Activated T-helper 17 cell treated with anti-CD3 and anti-CD28 coated beads, Interleukin-2, amount 50 U/mL, for 72 hours (primary cell): ENCODE measurements around the gene PLD1. TPM values are rescaled to one million over a fixed set of nuclear protein-coding genes. Genes with fewer than 3 reads are reported as not detected.

Source experiments
- ATAC-seq: fragments of 150-1000 bp; cut with Tn5 transposase; replicated peaks from 2 replicates; pipeline ENCODE4 v1.10.0; 2021; ENCODE audit warnings: mild to moderate bottlenecking, moderate library complexity
- H3K27ac Mint-ChIP-seq: one replicate; pipeline ENCODE4 v1.8.0; 2022; ENCODE audit warnings: mixed read lengths
- H3K27me3 Mint-ChIP-seq: one replicate; pipeline ENCODE4 v1.8.0; 2022; ENCODE audit warnings: mixed read lengths
- H3K36me3 Mint-ChIP-seq: one replicate; pipeline ENCODE4 v1.8.0; 2022; ENCODE audit warnings: low read depth, mild to moderate bottlenecking, mixed read lengths
- H3K4me1 Mint-ChIP-seq: one replicate; pipeline ENCODE4 v1.8.0; 2022; ENCODE audit warnings: mixed read lengths
- H3K4me3 Mint-ChIP-seq: one replicate; pipeline ENCODE4 v1.8.0; 2022; ENCODE audit warnings: mild to moderate bottlenecking, mixed read lengths
- H3K9me3 Mint-ChIP-seq: one replicate; pipeline ENCODE4 v1.8.0; 2022; ENCODE audit warnings: mixed read lengths
- total RNA-seq, 2 donors: library from RNA; stranded (reverse); gene quantifications; one replicate each; pipeline ENCODE4 v1.2.3, GENCODE V29; 2022

PLD1 gene
- total RNA-seq, 2 donors from 2014 or later: 2.5 to 10.6 TPM

DNA sequence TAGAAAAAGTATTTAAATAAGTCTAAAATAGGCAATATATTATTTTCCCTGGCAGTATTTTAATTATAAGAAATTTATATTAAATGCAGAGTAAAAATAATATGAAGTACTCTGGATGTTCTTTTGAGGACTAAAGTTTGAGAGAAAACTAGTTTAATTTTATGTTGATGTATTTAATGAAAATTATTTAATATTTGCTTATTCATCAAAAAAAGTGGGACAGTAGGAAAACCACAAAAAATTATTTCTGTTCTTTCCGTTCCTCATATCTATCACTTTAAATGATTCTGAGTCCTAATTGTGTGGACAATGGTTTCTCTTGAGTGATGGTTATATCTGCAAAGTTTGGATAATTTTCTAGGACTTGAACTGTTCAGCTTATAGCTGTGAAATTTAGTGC, 202.8 kb downstream of the PLD1 start:
- Mint-ChIP-seq H3K4me3 (no peak overlapping the region), H3K27me3 (no peaks in the 10 kb centered on the region), H3K9me3 (no peaks in the 10 kb centered on the region), H3K4me1 (no peaks in the 10 kb centered on the region), H3K36me3 (no peaks in the 10 kb centered on the region), H3K27ac (no peak overlapping the region)
- ATAC-seq: no peak

DNA sequence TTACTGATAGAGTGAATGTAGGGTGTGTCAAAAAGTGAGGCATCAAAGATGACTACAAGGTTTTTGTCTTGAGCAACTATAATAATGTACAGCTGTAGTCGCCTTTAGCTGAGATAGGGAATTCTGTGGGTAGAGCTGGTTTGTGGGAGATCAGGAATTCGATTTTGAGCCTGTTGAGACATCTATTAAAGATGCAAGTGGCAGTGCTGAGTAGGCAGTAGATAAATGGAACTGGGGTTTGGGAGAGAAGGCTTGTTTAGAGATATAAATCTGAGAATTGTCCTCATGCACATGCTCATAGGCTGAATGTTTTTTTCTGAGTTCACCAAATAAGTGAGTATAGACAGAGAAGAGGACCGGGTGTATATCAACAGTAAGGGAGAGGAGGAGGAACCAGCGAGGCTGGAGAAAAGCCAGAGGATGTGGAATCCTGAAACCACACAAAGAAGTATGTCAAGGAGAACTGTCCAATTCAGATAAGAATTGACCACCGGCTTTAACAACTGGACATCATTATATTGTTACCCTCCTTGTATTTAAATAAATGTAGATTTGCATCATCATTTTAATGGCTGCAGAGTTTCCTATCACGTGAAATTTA, 204.0 kb downstream of the PLD1 start:
- ATAC-seq: no peak
- Mint-ChIP-seq H3K9me3 (no peaks in the 10 kb centered on the region), H3K27ac (no peak overlapping the region), H3K27me3 (no peaks in the 10 kb centered on the region), H3K36me3 (no peaks in the 10 kb centered on the region), H3K4me3 (no peak overlapping the region), H3K4me1 (no peaks in the 10 kb centered on the region)

DNA sequence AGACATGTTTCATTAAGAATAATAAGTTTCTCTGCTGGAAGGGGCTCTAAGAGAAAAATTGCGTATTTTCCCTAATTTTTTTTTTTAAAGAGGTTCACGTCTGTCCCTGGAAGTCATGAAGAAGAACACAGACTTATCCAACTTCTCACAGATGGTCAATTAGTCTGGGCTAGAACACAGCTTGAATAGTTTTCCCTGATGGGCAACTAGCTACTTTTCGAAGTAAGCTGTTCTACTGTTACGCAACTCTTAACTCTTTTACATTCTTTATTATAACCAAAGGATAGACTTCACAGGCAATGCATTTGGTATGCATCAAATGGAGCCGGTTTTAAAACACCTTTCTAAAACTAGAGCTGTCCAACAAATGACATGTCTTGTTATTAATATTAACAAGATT, 205.9 kb downstream of the PLD1 start:
- no peak for ATAC-seq
- no peaks in the 10 kb centered on the region for H3K36me3 Mint-ChIP-seq
- H3K4me1 Mint-ChIP-seq: no peaks in the 10 kb centered on the region

DNA sequence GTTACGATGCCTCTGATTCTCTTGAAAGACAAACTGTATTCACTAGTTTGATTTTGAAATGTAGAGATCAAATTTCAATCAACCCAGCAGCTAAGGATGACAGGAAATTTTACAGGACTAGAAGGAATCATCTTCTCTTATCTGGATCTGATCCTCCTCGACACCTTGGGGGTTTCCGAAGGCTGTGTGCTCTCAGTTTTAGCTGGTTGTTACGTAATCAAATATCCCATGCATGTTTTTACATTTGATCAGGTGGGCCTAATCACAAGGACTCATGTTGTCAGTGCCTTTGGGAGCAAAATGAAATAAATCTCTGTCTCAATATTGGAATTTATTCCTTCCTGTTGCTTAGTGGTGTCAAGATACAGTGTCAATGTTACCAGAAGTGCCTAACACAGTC, 208.2 kb downstream of the PLD1 start:
- Mint-ChIP-seq H3K4me3 (no peak overlapping the region), H3K27me3 (no peaks in the 10 kb centered on the region), H3K9me3 (no peaks in the 10 kb centered on the region), H3K36me3 (no peaks in the 10 kb centered on the region), H3K27ac (no peak overlapping the region), H3K4me1 (no peaks in the 10 kb centered on the region)
- ATAC-seq: no peak

More for the DNA sequence above, 205.9 kb downstream of the PLD1 start:
- H3K27me3 Mint-ChIP-seq: no peaks in the 10 kb centered on the region
- H3K27ac Mint-ChIP-seq: no peak overlapping the region
- no peaks in the 10 kb centered on the region for H3K9me3 Mint-ChIP-seq
- H3K4me3 Mint-ChIP-seq: no peak overlapping the region

DNA sequence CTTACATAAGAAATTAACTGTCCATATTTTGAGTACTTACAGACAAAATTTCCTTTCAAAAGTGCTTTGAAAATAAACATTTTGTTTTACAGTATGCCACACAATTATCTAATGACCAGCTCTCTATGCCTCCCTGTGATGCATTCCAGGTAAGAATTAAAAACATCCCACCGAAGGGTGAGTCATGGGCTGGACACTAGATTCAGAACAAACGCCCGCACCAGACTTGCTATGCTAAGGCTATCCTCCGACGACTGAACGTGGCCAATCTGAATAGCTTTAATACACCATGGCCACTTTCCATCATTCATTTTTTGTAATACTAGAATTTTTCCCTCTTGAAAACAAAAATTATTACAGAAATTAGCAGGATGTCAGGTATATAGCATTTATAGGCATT, 210.3 kb downstream of the PLD1 start:
- H3K27ac Mint-ChIP-seq: no peak overlapping the region
- H3K9me3 Mint-ChIP-seq: no peaks in the 10 kb centered on the region
- H3K4me1 Mint-ChIP-seq: no peaks in the 10 kb centered on the region
- H3K27me3 Mint-ChIP-seq: no peaks in the 10 kb centered on the region
- ATAC-seq: no peak
- H3K4me3 Mint-ChIP-seq: no peak overlapping the region
- H3K36me3 Mint-ChIP-seq: no peaks in the 10 kb centered on the region

DNA sequence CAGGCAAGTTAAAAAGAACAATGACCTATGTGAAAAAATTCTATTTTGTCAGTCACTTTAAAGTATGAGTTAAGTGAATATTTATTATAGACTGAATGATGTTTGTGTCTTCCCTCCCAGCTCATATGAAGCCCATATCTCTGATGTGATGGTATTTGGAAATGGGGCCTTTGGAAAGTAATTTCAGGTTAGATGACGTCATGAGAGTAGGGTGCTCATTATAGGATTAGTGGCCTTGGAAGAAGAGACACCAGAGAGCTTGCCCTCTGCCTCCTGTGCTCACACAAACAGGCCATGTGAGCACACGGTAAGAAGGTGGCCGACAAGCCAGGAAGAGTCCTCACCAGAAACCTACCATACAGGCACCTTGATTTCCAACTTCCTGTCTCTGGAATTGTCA, 211.3 kb downstream of the PLD1 start:
- no peak overlapping the region for H3K4me3 Mint-ChIP-seq
- no peak overlapping the region for H3K27ac Mint-ChIP-seq
- H3K4me1 Mint-ChIP-seq: no peaks in the 10 kb centered on the region
- peaks cover 5% of the 10 kb centered on the region for H3K27me3 Mint-ChIP-seq
- no peaks in the 10 kb centered on the region for H3K36me3 Mint-ChIP-seq
- no peak for ATAC-seq
- no peaks in the 10 kb centered on the region for H3K9me3 Mint-ChIP-seq

DNA sequence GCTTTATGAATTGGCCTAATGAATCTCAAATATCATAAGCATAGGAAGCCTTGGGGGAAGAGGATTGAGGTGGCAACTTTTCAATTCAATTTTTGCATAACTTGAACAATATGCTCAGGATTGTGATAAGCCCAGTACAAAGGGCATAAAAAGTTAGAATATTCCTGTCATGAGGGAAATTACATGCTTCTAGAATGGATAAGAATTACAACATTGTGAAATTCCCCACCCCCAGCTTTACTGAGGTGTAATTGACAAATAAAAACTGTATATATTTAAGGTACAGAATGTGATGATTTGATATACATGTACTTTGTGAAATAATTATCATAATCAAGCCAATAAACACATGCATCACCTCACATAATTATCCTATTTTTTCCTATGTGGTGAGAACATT, 217.5 kb downstream of the PLD1 start:
- H3K27ac Mint-ChIP-seq: no peak overlapping the region
- H3K27me3 Mint-ChIP-seq: peaks cover 5% of the 10 kb centered on the region
- no peaks in the 10 kb centered on the region for H3K4me1 Mint-ChIP-seq
- ATAC-seq: no peak
- H3K4me3 Mint-ChIP-seq: no peak overlapping the region
- H3K36me3 Mint-ChIP-seq: no peaks in the 10 kb centered on the region
- H3K9me3 Mint-ChIP-seq: no peaks in the 10 kb centered on the region

DNA sequence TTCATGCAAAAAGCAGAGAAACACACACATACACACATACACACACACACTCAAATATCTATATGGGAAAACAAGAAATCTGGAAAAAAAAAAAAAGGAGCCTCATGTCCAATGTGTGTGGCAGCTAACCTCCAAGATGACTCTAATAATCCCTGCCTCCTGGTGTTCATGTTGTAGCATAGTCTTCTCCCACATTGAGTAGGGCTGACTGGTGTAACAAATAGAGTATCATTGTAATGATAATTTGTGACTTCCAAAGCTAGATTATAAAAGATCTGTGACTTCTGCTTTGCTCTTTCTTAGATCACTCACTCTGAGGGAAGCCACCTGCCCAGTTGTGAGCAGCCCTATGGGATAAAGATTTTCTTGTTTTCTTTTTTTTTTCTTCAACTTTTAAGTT, 219.2 kb downstream of the PLD1 start:
- Mint-ChIP-seq H3K9me3 (no peaks in the 10 kb centered on the region), H3K27me3 (peaks cover 5% of the 10 kb centered on the region), H3K4me3 (no peak overlapping the region), H3K27ac (no peak overlapping the region), H3K4me1 (no peaks in the 10 kb centered on the region), H3K36me3 (no peaks in the 10 kb centered on the region)
- ATAC-seq: no peak

DNA sequence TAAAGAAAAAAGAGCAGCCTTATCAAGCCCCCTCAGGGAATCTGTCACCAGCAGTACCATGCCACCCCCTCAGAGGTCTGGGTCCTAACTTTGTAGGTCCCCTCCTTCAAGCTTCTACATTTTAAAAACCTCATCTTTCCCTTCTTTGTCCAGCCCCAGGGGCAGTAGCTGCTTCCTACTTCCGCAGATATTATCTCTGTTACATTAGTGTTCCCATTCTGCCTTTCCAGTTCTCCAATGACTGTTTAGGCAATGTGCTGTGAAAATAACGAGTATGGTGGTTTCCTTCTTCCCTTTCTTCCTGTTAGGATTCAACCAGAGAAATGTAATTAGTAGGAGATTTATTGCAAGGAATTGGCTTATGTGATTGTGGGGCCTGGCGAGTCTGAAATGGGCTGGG, 224.0 kb downstream of the PLD1 start:
- no peak for ATAC-seq
- Mint-ChIP-seq H3K4me3 (no peak overlapping the region), H3K9me3 (no peaks in the 10 kb centered on the region)

DNA sequence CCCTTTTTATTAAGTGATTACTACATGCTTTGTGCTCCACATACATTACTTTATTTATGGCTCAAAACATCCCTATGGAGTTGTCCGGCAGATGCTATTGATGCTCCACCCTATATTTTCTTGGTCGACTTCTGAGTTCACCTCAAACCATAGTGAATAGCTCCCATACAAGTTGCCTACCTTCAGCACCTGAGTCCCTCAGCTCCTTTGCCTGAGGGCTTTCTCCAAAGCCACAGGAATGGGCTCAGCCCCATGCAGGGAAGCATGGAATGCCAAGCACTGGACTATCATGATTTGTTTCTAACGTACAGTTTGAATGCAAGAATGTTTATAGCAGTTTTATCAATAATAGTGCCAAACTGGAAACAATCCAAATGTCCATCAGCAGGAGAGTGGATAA, 225.2 kb downstream of the PLD1 start:
- Mint-ChIP-seq H3K36me3 (no peaks in the 10 kb centered on the region), H3K27ac (no peak overlapping the region), H3K9me3 (no peaks in the 10 kb centered on the region), H3K4me1 (no peaks in the 10 kb centered on the region), H3K27me3 (peaks cover 2% of the 10 kb centered on the region), H3K4me3 (no peak overlapping the region)
- ATAC-seq: no peak

More for the DNA sequence above, 224.0 kb downstream of the PLD1 start:
- H3K27me3 Mint-ChIP-seq: no peaks in the 10 kb centered on the region
- H3K36me3 Mint-ChIP-seq: no peaks in the 10 kb centered on the region
- H3K27ac Mint-ChIP-seq: no peak overlapping the region
- no peaks in the 10 kb centered on the region for H3K4me1 Mint-ChIP-seq

DNA sequence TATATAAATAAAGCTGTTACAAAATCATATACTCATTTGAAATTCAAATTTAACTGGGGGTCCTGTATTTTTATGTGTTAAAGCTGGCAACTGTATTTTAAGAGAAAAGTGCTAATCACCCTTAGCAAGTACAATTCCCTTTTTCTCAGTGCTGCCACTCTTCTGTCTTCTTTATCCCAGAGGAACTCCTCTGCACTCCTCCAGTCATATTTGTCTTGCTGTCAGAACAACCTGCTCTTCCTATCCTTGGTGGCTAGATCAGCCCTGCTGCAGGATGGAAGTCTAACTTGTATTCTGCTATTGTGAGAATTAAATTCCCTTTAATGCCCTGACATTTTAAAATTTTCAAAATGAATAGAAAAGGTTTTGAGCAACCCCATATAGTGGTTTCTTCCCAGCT, 226.2 kb downstream of the PLD1 start:
- Mint-ChIP-seq H3K4me1 (no peaks in the 10 kb centered on the region), H3K9me3 (no peaks in the 10 kb centered on the region), H3K27ac (no peak overlapping the region), H3K4me3 (no peak overlapping the region), H3K36me3 (no peaks in the 10 kb centered on the region), H3K27me3 (peaks cover 8% of the 10 kb centered on the region)
- ATAC-seq: no peak

DNA sequence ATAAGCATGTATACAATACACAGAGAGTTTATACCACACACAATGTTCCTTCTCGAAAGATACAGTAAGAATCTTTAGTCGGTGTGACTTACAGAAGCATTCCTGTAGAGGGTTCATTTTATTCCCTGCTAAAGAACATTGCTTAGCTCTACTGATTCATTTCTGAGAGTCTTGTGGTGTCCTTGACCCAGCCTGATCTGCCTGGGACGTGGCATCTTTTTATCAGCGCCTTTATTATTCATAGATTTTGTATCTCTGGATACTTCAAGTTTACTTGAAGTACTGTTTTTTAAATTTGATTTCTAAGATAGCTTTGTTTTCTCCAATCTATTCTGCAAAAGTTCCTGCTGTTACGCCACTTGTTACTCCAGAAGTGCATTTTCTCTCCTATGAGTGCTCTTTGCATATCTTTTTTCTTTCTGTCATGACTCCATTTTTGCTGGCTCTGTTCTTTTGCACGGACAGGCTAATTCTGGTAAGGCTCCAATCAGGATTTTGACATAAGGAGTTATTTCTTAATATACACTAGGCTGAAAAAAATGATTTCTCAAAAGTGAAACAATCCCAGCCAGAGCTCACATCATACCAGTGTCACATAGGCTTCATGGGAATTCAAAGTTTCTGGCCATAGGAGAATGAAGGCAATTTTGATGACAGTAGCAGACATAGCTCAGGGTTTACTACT, 235.6 kb downstream of the PLD1 start:
- no peak overlapping the region for H3K4me3 Mint-ChIP-seq
- no peaks in the 10 kb centered on the region for H3K4me1 Mint-ChIP-seq
- no peaks in the 10 kb centered on the region for H3K36me3 Mint-ChIP-seq
- ATAC-seq: no peak
- peaks cover 23% of the 10 kb centered on the region for H3K27me3 Mint-ChIP-seq
- no peaks in the 10 kb centered on the region for H3K9me3 Mint-ChIP-seq
- no peak overlapping the region for H3K27ac Mint-ChIP-seq

DNA sequence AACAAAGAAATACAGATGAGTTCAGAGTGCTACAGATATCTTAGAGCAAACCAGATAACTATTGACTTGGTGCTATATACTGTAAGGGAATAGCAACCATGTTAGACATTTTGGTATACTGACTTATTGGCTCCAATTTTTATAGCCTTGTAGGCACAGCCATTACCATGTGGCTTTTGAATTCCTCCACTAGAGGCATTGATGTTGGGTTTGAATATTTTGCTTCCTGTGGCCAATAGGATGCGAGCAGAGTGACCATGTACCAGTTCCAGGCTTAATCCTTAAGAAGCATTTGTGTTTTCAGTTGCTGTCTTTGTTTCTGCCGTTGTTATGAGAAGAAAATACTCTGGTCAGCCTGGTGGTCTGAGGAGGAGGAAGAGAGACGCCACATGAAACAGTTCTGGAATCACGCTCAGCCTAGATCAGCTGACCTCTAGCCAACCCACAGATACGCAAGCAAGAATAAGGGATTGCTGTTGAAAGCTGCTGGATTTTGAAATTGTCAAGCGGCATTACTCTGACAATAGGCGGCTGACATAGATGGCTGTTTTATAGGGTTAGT, 240.6 kb downstream of the PLD1 start:
- H3K36me3 Mint-ChIP-seq: no peaks in the 10 kb centered on the region
- H3K27me3 Mint-ChIP-seq: peaks cover 8% of the 10 kb centered on the region
- no peak for ATAC-seq
- H3K9me3 Mint-ChIP-seq: no peaks in the 10 kb centered on the region
- no peak overlapping the region for H3K4me3 Mint-ChIP-seq
- H3K4me1 Mint-ChIP-seq: no peaks in the 10 kb centered on the region
- H3K27ac Mint-ChIP-seq: no peak overlapping the region

DNA sequence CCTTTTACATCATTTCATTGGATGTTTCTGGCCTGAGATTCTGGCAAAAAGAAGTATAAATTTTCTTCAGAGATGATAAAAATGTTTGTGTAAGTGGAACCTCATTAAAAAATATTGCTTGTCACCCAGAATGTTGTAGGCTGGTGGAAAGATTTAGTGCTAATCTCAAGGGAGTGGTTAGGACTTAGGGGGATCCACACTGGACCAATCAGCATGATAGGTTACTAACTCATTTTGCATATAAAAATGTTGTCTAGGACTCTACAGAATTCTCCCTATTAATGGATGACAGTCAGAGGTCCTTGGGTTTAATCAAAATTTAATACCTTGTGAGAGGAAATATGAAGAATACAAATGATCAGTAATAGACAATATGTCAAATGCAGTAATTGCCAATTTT, 241.5 kb downstream of the PLD1 start:
- H3K36me3 Mint-ChIP-seq: no peaks in the 10 kb centered on the region
- H3K4me3 Mint-ChIP-seq: no peak overlapping the region

DNA sequence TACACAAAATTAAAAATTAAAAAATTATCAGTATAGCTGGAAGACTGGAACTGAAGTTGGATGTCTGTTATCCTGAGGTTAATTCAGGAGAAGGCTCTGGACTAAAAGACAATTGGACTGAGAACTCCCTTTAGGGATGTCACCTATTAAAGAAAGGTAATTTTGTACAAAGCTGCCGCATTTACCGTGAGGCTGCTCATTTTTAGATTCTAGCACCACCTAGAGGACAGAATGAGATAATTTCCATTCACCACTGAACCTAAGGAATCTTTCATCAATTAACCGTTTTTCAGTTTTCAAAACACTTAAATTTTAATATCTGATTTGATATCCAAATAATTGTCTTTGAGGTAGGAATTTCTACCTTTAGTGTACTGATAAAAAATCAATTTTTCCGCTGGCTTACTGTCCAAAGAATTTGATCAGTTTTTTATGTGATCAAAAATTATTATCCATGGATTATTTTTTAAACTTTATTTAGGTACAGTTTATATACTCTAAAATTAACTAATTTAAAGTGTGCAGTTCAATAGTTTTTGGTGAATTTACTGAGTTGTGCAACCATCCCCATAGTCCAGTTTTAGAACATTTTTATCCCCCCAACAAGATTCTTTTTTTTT, 243.4 kb downstream of the PLD1 start:
- H3K27me3 Mint-ChIP-seq: peaks cover 8% of the 10 kb centered on the region
- peaks cover 6% of the 10 kb centered on the region for H3K4me1 Mint-ChIP-seq
- peak; percentile 53 for ATAC-seq
- no peak overlapping the region for H3K27ac Mint-ChIP-seq
- no peak overlapping the region for H3K4me3 Mint-ChIP-seq
- H3K36me3 Mint-ChIP-seq: no peaks in the 10 kb centered on the region
- H3K9me3 Mint-ChIP-seq: no peaks in the 10 kb centered on the region

More for the DNA sequence above, 241.5 kb downstream of the PLD1 start:
- ATAC-seq: no peak
- Mint-ChIP-seq H3K27me3 (peaks cover 8% of the 10 kb centered on the region), H3K27ac (no peak overlapping the region), H3K9me3 (no peaks in the 10 kb centered on the region), H3K4me1 (no peaks in the 10 kb centered on the region)
